HUDEP-2 (cell line): ENCODE data around the gene TNFAIP8L1.

Experiments used
- DNase-seq, 76 experiments: peaks; one replicate each; lab custom pipeline; 2025; ENCODE audit not compliant: unreplicated experiment in 76 of 76; lab: John Stamatoyannopoulos, UW

Gene TNFAIP8L1

GRCh38 chr19:4606921-4607678 lies 32.2 kb upstream of the TNFAIP8L1 start:
- DNase-seq, result no peak

- no peak for DNase-seq
Measured at GRCh38 chr19:4609878-4610511, 29.3 kb upstream of the TNFAIP8L1 start.

- DNase-seq, result no peak
Measured at GRCh38 chr19:4613254-4613751, 26.0 kb upstream of the TNFAIP8L1 start.

- DNase-seq, result no peak
Measured at GRCh38 chr19:4618019-4618418, 21.3 kb upstream of the TNFAIP8L1 start.

GRCh38 chr19:4619668-4620294 lies 19.5 kb upstream of the TNFAIP8L1 start:
- DNase-seq, result no peak

- no peak for DNase-seq
Measured at GRCh38 chr19:4620675-4621074, 18.6 kb upstream of the TNFAIP8L1 start.

GRCh38 chr19:4622695-4623421 lies 16.5 kb upstream of the TNFAIP8L1 start:
- peak in 1 of 76 experiments; percentile 16 for DNase-seq

GRCh38 chr19:4624301-4624700 lies 15.0 kb upstream of the TNFAIP8L1 start:
- DNase-seq, result no peak

GRCh38 chr19:4624733-4625362 lies 14.5 kb upstream of the TNFAIP8L1 start:
- DNase-seq, result peak in 38 of 76 experiments; percentile 3 to 63 (median 34)

GRCh38 chr19:4633140-4633967 lies 6.0 kb upstream of the TNFAIP8L1 start:
- DNase-seq, result peak in 70 of 76 experiments; percentile 29 to 91 (median 62)

GRCh38 chr19:4635754-4636116 lies 3.6 kb upstream of the TNFAIP8L1 start:
- no peak for DNase-seq

GRCh38 chr19:4636151-4636717 lies 3.1 kb upstream of the TNFAIP8L1 start:
- DNase-seq, result peak in 59 of 76 experiments; percentile 10 to 80 (median 55)

GRCh38 chr19:4636761-4637160 lies 2.6 kb upstream of the TNFAIP8L1 start:
- DNase-seq, result no peak

GRCh38 chr19:4638317-4638716 lies 999 bp upstream of the TNFAIP8L1 start:
- no peak for DNase-seq

- peak in 11 of 76 experiments; percentile 7 to 48 (median 20) for DNase-seq
Measured at GRCh38 chr19:4639531-4640246, 373 bp downstream of the TNFAIP8L1 start.

- DNase-seq, result no peak
Measured at GRCh38 chr19:4640247-4641000, 1.1 kb downstream of the TNFAIP8L1 start.

GRCh38 chr19:4641132-4641531 lies 1.8 kb downstream of the TNFAIP8L1 start:
- DNase-seq, result no peak

- no peak for DNase-seq
Measured at GRCh38 chr19:4642625-4643024, 3.3 kb downstream of the TNFAIP8L1 start.
